NCI-H2107 treated with DMSO at 0.1 percent for 48 hours (cell line): Measurements from ENCODE around the gene STX17.

ENCODE experiments used
- DNase-seq: peaks from one replicate; lab custom pipeline; 2025; ENCODE audit not compliant: unreplicated experiment; lab: John Stamatoyannopoulos, UW

The STX17 gene

DNA sequence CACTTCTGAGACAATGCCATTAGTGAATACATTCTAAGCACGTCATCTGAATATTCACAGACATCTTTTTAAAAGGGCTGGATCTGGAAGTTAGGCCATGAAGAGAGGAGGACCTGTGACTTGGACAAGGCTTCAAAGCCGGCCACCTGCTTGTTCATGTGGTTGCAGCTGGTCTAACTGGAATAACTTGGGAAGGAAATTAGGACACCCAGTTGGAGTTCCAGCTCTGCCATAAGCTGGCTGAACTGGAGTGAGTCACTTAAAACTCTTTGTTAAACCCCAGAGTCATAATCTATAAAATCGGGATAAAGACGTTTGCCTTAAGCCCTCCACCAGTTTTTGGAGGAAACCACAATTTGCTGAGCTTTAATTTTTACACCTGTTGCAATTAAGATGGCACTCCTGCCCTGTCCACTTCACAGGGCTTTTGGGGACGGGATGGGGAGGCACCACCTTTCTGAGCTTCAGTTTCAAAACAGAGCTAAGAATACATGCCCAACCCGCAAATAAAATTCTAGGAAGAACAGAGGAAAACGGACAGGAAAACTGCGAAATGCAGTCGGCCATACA is 536 bp upstream of the STX17 start:
- DNase-seq: no peak

- no peak for DNase-seq
Measured at GRCh38 chr9:99907208-99907532, 716 bp downstream of the STX17 start.

DNA sequence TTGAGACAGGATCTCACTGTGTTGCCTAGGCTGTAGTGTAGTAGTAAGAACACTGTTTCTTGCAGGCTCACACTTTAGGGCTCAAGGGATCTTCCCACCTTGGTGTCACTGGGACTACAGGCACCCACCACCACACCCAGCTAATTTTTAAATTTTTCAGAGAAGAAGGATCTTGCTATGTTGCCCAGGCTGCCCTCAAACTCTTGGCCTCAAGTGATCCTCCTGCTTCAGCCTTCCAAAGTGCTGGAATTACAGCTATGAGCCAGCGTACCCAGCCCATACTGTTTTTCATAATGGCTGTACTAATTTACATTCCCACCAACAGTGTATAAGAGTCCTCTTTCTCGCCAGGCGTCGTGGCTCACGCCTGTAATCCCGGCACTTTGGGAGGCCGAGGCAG is 5.1 kb downstream of the STX17 start:
- no peak for DNase-seq

- no peak for DNase-seq
Measured at GRCh38 chr9:99916650-99917049, 10.2 kb downstream of the STX17 start.

- DNase-seq: no peak
Measured at GRCh38 chr9:99918134-99918533, 11.7 kb downstream of the STX17 start.

DNA sequence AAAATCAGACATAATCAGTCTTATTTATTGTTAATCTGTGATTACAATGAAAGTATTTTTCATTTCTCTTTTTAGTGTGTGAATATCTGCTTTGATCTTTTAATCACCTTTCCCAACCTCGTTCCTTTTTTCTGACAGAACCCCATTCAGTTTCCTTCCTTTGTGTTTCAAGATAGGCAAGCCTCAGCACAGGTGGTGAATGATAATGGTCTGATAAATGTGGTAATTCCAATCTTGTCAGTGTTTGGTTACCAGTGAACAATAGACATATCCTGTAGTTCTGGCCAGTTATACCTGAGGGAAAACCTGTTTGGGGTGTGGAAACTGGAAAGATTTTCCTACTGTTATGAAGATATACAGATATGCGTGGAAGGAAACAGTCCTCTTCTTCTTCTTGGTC is 13.5 kb downstream of the STX17 start:
- DNase-seq: no peak

DNA sequence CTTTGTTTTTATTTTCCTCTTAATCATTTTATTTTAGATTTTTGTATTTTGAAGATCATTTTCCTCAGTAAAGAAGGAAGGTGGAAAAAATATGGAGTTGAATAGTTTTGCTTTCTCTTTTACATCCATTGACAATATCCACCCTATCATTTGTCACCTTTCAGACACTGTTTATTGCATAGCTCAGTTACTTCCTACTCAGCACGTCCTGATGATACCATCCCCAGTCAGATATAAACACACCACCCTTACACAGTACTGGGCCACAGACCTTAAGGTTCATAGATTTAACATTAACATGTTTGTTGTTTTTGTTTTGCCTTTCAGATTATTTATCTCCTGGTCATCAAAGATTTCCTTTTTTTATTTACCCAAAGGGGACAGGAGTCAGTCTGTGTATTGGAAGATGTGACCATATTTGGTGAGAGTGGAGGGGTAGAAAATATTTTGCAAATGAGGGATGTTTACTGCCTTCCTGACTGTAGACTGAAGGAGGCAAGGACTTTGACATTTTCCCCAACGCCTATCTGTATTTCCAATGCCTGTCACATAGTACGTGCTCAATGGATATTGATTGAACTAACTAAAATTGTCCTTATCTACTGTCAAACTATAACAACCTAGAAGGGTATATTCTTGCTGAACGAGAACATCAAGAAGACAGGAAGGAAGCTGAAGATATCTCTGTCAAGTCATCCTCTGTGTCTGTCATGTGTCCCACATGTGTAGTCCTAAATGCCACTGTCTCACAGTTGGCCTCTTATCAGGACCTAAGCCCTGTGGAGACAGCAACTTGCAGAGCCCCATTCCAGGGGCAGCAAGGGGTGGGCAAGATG is 15.6 kb downstream of the STX17 start:
- DNase-seq: no peak

DNA sequence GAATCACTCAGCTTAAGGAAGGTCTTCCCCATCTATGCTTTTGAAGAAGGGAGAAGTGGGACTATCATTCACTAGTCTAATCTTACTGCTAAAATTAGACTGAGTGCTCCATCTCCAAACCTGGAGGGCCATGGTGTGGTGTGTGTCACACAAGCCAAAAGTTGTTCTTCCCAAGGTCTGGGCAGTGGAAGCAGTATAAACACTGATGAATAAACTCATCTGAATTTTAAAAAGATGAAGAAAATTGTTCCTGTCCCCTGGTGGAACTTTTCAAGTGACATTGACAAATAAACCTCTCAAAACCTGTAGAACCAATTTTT is 16.2 kb downstream of the STX17 start:
- no peak for DNase-seq

GRCh38 chr9:99925541-99925940 is 19.1 kb downstream of the STX17 start:
- no peak for DNase-seq

DNA sequence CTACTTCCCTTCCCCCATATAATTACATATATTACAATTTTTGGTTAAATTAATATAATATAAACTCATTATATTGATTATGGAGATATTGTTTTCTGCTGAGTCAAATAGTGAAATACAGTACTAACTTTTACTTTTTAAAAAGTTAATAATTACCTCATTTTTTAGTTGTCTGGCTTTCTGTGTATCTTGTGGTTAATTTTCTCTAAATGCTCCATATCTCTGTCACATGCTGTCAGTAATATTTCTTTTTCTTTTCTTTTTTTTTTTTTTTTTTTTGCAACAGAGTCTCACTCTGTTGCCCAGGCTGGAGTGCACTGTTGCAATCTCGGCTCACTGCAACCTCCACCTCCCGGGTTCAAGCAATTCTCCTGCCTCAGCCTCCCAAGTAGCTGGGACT is 23.2 kb downstream of the STX17 start:
- no peak for DNase-seq

- no peak for DNase-seq
Measured at GRCh38 chr9:99931155-99931840, 24.8 kb downstream of the STX17 start.

DNA sequence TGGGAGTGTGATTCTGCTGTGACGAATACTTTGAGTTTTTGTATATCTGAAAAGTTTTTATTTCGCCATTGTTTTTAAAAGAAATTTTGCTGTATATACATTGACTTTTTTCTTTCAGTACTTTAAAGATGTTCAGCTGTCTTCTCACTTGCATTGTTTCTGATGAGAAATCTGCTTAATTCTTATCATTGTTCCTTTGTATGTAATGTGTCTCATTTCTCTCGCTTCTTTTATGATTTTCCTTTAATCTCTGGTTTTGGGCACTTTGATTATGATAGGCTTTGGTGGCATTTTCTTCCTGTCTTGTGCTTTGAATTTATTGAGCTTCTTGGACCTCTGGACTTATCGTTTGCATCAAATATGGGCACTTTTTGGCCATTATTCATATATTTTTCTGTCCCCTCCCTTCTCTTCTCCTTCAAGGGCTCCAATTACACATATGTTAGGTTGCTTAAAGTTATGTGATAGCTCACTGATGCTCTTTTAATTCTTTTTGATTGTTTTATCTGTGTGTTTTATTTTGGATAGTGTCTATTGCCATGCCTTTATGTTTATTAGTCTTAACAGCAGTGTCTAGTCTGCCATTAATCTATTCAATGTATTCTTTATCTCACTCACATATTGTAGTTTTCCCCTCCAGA is 30.6 kb downstream of the STX17 start:
- no peak for DNase-seq

DNA sequence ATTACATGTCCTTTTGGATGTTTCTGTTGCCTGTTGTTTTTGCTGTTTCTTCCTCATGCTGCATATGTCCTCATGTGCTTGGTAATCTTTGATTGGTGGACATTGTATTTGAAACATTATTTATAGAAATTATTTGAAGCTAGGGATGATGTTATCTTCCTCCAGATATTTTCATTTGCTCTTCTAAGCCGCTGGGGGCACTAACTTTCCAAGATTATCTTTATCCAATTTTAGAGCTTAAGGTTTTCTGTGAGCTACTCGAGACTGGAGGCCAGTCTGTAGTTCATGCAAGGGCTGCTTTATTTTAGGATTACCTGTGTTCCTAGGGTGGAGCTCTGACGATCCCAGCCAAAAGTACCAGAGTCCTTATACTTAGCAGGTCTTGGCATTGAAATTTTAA is 40.9 kb downstream of the STX17 start:
- DNase-seq: no peak

- DNase-seq: no peak
Measured at GRCh38 chr9:99948482-99948881, 42.0 kb downstream of the STX17 start.

- no peak for DNase-seq
Measured at GRCh38 chr9:99948896-99949295, 42.4 kb downstream of the STX17 start.

DNA sequence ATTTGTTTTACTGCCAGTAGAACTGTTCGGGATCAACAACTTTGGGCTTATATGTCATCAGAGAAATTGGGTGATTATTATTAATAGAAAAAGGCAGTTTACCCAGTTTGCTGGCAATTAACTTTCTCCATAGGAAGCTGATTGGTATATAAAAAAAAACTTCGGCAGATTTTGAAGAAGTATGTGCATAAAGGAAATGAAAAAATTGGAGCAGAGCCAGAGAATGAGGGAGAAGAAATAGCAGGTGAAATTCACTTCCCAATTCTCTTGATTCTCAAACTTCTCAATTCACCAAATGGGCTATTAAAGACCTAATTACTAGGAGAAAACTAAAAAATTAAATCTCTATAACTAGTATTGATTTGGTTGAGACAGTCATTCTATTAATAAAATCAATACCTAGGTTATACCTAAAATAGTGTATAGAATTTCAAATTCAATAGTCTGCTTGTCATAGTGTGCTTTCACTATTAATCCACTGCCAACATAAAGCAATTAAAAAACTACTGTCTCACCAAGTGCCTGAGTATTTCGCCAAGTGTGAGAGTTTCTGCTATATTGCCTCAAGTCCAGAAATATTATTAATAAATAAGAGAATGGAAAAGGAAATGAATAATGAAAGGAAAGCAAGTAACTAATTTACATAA is 47.5 kb downstream of the STX17 start:
- DNase-seq: no peak

DNA sequence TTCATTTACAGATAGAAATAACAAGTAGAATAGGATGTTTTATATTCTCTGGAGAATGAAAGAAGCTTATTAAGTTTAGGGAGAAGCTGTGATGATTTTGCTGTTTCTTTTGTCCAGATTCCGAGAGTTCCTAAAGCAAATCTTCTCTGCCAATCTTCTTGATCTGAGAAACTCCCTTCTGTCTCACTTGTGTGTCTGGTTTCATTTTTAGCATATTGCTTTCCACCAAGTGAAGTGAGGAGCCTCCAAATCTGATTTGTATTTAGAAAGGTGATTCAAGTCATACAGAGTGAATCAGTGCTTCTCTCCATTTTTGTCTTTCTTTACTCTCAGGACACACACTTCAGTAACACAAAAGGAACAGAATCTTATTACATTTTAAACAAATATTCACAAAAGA is 48.4 kb downstream of the STX17 start:
- DNase-seq: no peak

DNA sequence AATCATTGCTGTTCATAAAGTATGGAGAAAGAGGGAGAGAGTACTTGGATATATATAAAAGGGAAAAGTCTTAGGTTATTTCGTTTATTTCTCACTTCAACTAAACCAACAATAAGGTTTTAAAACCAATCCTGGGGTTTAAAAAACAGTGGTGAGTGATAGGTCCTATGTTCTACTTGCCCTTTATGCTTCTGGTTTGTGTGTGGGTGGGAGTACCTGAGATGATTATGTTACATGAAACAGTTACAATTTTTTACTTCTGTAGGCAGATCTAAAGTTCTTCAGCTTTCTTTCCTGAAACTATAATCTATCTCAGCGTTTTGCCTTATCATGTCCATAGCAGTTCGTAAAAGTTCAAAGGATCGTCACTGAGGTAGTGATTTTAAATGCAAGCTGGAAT is 49.2 kb downstream of the STX17 start:
- no peak for DNase-seq

DNA sequence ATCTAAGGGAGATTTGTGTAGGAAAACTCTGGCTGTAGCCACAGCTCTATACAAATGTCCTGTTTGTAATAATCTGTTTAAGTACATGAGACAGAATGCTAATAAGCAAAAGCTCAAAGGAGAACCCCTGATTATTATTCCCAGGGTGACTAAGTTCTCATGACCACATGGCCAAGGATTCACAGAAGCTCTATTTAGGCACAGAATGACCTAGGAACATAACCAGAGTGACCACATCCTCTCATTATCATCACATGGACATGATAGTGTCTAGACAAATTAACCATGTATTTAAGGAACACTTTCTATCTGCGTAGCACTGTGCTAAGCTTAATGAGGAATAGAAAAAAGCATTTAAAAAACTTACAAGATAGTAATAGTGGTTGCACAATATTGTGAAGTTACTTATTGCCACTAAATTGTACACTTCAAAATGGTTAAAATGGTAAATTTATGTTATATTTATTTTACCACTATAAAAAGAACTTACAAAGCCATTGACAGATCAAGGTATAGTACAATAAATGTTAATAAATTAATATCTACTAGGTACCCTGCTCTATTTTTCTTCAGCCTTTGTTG is 56.3 kb downstream of the STX17 start:
- no peak for DNase-seq

GRCh38 chr9:99964336-99964735 is 57.9 kb downstream of the STX17 start:
- DNase-seq: no peak

DNA sequence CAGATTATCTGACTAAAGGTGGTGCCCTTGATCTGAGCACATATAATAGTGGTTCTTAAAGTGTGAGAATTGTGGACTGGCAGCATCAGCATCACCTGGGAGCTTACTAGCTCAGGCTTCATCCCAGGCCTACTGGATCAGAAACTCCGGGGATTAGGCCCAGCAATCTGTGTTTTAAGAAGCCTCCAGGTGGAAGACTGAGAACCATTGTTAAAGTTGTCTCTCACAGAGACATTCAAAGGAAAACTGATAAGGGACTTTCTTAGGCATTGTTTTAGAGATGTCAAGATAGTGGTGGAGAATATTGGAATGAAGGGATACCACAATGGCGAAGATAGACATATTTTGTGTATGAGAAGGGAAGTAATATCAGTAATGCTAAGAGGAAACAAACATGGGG is 59.5 kb downstream of the STX17 start:
- no peak for DNase-seq
